ENCODE results near the gene EIF3D.

Gene EIF3D

GRCh38 chr22:36514766-36515165 lies 14.2 kb downstream of the EIF3D start:
- H3K9ac ChIP-seq (ENCODE audit: low read depth, low read length): no peak overlapping the region
- H3K27ac ChIP-seq (ENCODE audit: low read length): no peak overlapping the region
- H4K20me1 ChIP-seq (ENCODE audit: insufficient read depth, low read length): peaks cover 22% of the 10 kb centered on the region; the same call in 1 of the 2 replicates
- H3K4me2 ChIP-seq (ENCODE audit: insufficient read depth, low read length): no peak overlapping the region
- H3K36me3 ChIP-seq (ENCODE audit: insufficient read depth, low read length): peaks cover 94% of the 10 kb centered on the region
- no peak for TF ChIP-seq EZH2 (IDR thresholded peaks at IDR 0.05; ENCODE audit: borderline replicate concordance, low read depth, low read length, severe bottlenecking)
- TF ChIP-seq CTCF (IDR thresholded peaks at IDR 0.05; ENCODE audit: borderline replicate concordance, extremely low read depth, low read length, poor library complexity, severe bottlenecking): no peak
- no peak overlapping the region for H2AFZ ChIP-seq (ENCODE audit: low read depth, low read length)
- H3K79me2 ChIP-seq (ENCODE audit: insufficient read depth, low read length): peaks cover 3% of the 10 kb centered on the region; the same call in 1 of the 2 replicates
- no peaks in the 10 kb centered on the region for H3K4me1 ChIP-seq (ENCODE audit: insufficient read depth, low read length)
- no peak for DNase-seq
- H3K4me3 ChIP-seq (ENCODE audit: low read depth in 1 of 2, low read length in 2 of 2): no peak overlapping the region
- no peaks in the 10 kb centered on the region for H3K9me3 ChIP-seq (ENCODE audit: insufficient read depth, low read length, severe bottlenecking)
- H3K27me3 ChIP-seq (ENCODE audit: insufficient read depth, low read length, poor library complexity): no peaks in the 10 kb centered on the region
- no peak for ATAC-seq (ENCODE audit: insufficient read depth, low read depth)

- H3K27me3 ChIP-seq (ENCODE audit: insufficient read depth, low read length, poor library complexity): no peaks in the 10 kb centered on the region
- TF ChIP-seq CTCF (IDR thresholded peaks at IDR 0.05; ENCODE audit: borderline replicate concordance, extremely low read depth, low read length, poor library complexity, severe bottlenecking) (no peak), EZH2 (IDR thresholded peaks at IDR 0.05; ENCODE audit: borderline replicate concordance, low read depth, low read length, severe bottlenecking) (no peak)
- peaks cover 77% of the 10 kb centered on the region for H3K36me3 ChIP-seq (ENCODE audit: insufficient read depth, low read length)
- no peak overlapping the region for H3K4me2 ChIP-seq (ENCODE audit: insufficient read depth, low read length)
- no peaks in the 10 kb centered on the region for H3K9me3 ChIP-seq (ENCODE audit: insufficient read depth, low read length, severe bottlenecking)
- H3K79me2 ChIP-seq (ENCODE audit: insufficient read depth, low read length): peaks cover 3% of the 10 kb centered on the region; the same call in 1 of the 2 replicates
- DNase-seq (no peak), ATAC-seq (ENCODE audit: insufficient read depth, low read depth) (no peak)
- H3K4me1 ChIP-seq (ENCODE audit: insufficient read depth, low read length): no peaks in the 10 kb centered on the region
- H3K4me3 ChIP-seq (ENCODE audit: low read depth in 1 of 2, low read length in 2 of 2): no peak overlapping the region
- no peak overlapping the region for H2AFZ ChIP-seq (ENCODE audit: low read depth, low read length)
- H3K27ac ChIP-seq (ENCODE audit: low read length): no peak overlapping the region
- H3K9ac ChIP-seq (ENCODE audit: low read depth, low read length): no peak overlapping the region
- H4K20me1 ChIP-seq (ENCODE audit: insufficient read depth, low read length): peaks cover 15% of the 10 kb centered on the region; the same call in 1 of the 2 replicates
Measured at GRCh38 chr22:36512991-36513390, 16.0 kb downstream of the EIF3D start.

GRCh38 chr22:36512333-36512732 lies 16.6 kb downstream of the EIF3D start:
- Histone ChIP-seq H4K20me1 (ENCODE audit: insufficient read depth, low read length) (peaks cover 15% of the 10 kb centered on the region; the same call in 1 of the 2 replicates), H3K79me2 (ENCODE audit: insufficient read depth, low read length) (peaks cover 4% of the 10 kb centered on the region; the same call in 1 of the 2 replicates), H3K27ac (ENCODE audit: low read length) (no peak overlapping the region), H3K36me3 (ENCODE audit: insufficient read depth, low read length) (peaks cover 70% of the 10 kb centered on the region), H3K27me3 (ENCODE audit: insufficient read depth, low read length, poor library complexity) (no peaks in the 10 kb centered on the region), H3K9ac (ENCODE audit: low read depth, low read length) (no peak overlapping the region), H3K9me3 (ENCODE audit: insufficient read depth, low read length, severe bottlenecking) (no peaks in the 10 kb centered on the region), H3K4me2 (ENCODE audit: insufficient read depth, low read length) (no peak overlapping the region), H2AFZ (ENCODE audit: low read depth, low read length) (no peak overlapping the region), H3K4me3 (ENCODE audit: low read depth in 1 of 2, low read length in 2 of 2) (no peak overlapping the region), H3K4me1 (ENCODE audit: insufficient read depth, low read length) (peaks cover 5% of the 10 kb centered on the region)
- no peak for DNase-seq
- ATAC-seq (ENCODE audit: insufficient read depth, low read depth): no peak
- TF ChIP-seq CTCF (IDR thresholded peaks at IDR 0.05; ENCODE audit: borderline replicate concordance, extremely low read depth, low read length, poor library complexity, severe bottlenecking): no peak
- TF ChIP-seq EZH2 (IDR thresholded peaks at IDR 0.05; ENCODE audit: borderline replicate concordance, low read depth, low read length, severe bottlenecking): no peak
